ENCODE data around the gene EIF4EBP3. TPM values are rescaled to one million over a fixed set of nuclear protein-coding genes. Genes with fewer than 3 reads are reported as not detected.

EIF4EBP3 gene
- total RNA-seq, 1 experiment from 2014 or later: 8.4 TPM

DNA sequence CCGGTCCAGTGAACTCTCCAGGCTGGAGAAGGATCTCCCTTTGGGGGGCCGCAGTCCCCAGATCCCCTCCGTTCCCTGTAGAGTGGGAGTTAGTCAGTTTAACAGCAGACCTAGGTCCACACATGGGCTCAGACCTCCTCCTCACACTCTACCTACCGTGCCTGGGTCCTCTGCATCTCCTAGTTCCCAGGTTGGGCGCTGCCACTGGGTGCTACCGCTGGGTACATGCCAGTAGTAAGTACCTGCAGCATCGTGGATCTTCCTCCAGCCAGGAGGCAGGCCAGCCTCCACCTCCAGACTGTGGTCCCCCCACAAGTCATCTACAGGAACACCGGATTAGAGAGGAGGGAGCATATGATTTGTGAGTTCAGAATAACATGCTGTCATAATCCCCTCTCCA lies 16.1 kb downstream of the EIF4EBP3 start:
- Mint-ChIP-seq H3K27me3 (ENCODE audit: low read depth) (peaks cover 3% of the 10 kb centered on the region; the same call in 1 of the 2 replicates), H3K27ac (no peak overlapping the region), H3K4me1 (peaks cover 19% of the 10 kb centered on the region), H3K4me3 (peak overlapping the region; percentile 88), H3K36me3 (peaks cover 20% of the 10 kb centered on the region), H3K9me3 (no peaks in the 10 kb centered on the region)
- DNase-seq (ENCODE audit: low spot score) (no peak), ATAC-seq (no peak)
- CTCF ChIA-PET: interaction anchor here (0.5 to 1.5 kb wide), 8 partner anchors 15 to 324 kb away, joined by 3 to 12 read pairs (median 4); partner anchors contain the start of genes EIF4EBP3, HARS1 and HARS2
- POLR2A ChIA-PET: interaction anchor here (0.9 to 4.4 kb wide), 4 partner anchors 16 to 163 kb away, joined by 3 to 29 read pairs (median 4); partner anchors contain the start of genes ANKHD1, DND1 and EIF4EBP3
- no peak for TF ChIP-seq ZNF317 (CRISPR knock-in tag; IDR thresholded peaks at IDR 0.05; ENCODE audit: borderline replicate concordance, low read depth)
- no peak for TF ChIP-seq SP1 (CRISPR knock-in tag; conservative IDR thresholded peaks at IDR 0.05)
- no peak for TF ChIP-seq ZNF396 (CRISPR knock-in tag; IDR thresholded peaks at IDR 0.05; ENCODE audit: borderline replicate concordance)
- TF ChIP-seq ZNF263 (CRISPR knock-in tag; IDR thresholded peaks at IDR 0.05; ENCODE audit: low read depth): no peak
- no peak for TF ChIP-seq SMAD4 (CRISPR knock-in tag; IDR thresholded peaks at IDR 0.05)
- no peak for TF ChIP-seq AR (CRISPR knock-in tag; IDR thresholded peaks at IDR 0.05)
- TF ChIP-seq, protein P1, sequence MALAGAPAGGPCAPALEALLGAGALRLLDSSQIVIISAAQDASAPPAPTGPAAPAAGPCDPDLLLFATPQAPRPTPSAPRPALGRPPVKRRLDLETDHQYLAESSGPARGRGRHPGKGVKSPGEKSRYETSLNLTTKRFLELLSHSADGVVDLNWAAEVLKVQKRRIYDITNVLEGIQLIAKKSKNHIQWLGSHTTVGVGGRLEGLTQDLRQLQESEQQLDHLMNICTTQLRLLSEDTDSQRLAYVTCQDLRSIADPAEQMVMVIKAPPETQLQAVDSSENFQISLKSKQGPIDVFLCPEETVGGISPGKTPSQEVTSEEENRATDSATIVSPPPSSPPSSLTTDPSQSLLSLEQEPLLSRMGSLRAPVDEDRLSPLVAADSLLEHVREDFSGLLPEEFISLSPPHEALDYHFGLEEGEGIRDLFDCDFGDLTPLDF (CRISPR knock-in tag; IDR thresholded peaks at IDR 0.05): no peak
- TF ChIP-seq, protein P2, sequence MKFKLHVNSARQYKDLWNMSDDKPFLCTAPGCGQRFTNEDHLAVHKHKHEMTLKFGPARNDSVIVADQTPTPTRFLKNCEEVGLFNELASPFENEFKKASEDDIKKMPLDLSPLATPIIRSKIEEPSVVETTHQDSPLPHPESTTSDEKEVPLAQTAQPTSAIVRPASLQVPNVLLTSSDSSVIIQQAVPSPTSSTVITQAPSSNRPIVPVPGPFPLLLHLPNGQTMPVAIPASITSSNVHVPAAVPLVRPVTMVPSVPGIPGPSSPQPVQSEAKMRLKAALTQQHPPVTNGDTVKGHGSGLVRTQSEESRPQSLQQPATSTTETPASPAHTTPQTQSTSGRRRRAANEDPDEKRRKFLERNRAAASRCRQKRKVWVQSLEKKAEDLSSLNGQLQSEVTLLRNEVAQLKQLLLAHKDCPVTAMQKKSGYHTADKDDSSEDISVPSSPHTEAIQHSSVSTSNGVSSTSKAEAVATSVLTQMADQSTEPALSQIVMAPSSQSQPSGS (CRISPR knock-in tag; IDR thresholded peaks at IDR 0.05; ENCODE audit: borderline replicate concordance, low read depth): no peak
- TF ChIP-seq, protein P3, sequence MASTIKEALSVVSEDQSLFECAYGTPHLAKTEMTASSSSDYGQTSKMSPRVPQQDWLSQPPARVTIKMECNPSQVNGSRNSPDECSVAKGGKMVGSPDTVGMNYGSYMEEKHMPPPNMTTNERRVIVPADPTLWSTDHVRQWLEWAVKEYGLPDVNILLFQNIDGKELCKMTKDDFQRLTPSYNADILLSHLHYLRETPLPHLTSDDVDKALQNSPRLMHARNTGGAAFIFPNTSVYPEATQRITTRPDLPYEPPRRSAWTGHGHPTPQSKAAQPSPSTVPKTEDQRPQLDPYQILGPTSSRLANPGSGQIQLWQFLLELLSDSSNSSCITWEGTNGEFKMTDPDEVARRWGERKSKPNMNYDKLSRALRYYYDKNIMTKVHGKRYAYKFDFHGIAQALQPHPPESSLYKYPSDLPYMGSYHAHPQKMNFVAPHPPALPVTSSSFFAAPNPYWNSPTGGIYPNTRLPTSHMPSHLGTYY (CRISPR knock-in tag; IDR thresholded peaks at IDR 0.05): no peak
- TF ChIP-seq PRDM15 (CRISPR knock-in tag; IDR thresholded peaks at IDR 0.05): no peak
- TF ChIP-seq GRHL2 (CRISPR knock-in tag; IDR thresholded peaks at IDR 0.05; ENCODE audit: insufficient replicate concordance, severe bottlenecking): no peak
- TF ChIP-seq ESRRA (CRISPR knock-in tag; IDR thresholded peaks at IDR 0.05; ENCODE audit: borderline replicate concordance): no peak
- TF ChIP-seq SMAD3 (CRISPR knock-in tag; IDR thresholded peaks at IDR 0.05; ENCODE audit: borderline replicate concordance): no peak
- TF ChIP-seq SOX15 (CRISPR knock-in tag; IDR thresholded peaks at IDR 0.05): no peak
- no peak for TF ChIP-seq CBFB (CRISPR knock-in tag; IDR thresholded peaks at IDR 0.05; ENCODE audit: low read depth)
- TF ChIP-seq RORB (CRISPR knock-in tag; IDR thresholded peaks at IDR 0.05): no peak
- TF ChIP-seq IRF2 (CRISPR knock-in tag; IDR thresholded peaks at IDR 0.05; ENCODE audit: borderline replicate concordance, low read depth): no peak
- no peak for TF ChIP-seq ZNF232 (CRISPR knock-in tag; IDR thresholded peaks at IDR 0.05)
